SKM-1 treated with dmso at 0.1 percent for 144 hours (cell line): ENCODE measurements around the gene CABYR.
"Not testable (repeated sequence)": the region's sequence is repeated elsewhere in the genome, so short reads cannot be mapped to it uniquely, and the experiment has no call there.

Experiments used
- DNase-seq: peaks from one replicate; lab custom pipeline; 2025; ENCODE audit not compliant: unreplicated experiment; lab: John Stamatoyannopoulos, UW

Gene CABYR

DNA sequence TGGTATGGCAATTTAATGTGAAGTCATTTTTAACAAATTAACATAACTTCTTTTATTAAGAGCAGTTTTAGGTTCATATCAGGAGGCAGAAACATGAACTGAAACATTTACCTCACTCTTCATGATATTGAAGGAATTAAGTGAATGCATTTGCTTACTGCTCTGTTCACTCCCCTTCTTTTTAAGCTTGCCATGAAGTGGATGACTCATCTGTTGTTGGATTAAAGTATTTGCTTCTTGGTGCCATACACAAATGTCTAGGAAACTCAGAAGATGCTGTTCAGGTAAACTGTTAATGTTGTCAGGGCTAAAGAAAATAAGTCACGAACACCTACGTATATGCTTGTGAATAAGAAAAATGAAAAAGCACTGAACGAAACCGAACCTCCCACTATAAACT, 10.2 kb upstream of the CABYR start:
- DNase-seq = no peak

DNA sequence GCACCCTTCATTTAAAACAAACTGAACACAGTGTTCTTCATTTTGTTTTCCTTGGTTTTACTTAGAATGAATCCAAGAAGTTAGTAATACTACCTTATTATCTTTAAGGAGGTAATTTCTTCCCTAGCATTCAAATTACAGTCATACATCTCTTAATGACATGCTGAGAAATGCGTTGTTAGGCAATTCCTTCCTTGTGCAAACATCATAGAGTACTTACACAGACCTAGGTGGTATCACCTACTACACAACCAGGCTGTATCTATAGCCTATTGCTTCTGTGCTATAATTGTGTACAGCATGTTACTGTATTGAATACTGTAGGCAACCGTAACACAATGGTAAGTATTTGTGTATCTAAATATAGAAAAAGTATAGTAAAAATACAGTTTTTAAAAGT, 8.4 kb upstream of the CABYR start:
- no peak for DNase-seq

DNA sequence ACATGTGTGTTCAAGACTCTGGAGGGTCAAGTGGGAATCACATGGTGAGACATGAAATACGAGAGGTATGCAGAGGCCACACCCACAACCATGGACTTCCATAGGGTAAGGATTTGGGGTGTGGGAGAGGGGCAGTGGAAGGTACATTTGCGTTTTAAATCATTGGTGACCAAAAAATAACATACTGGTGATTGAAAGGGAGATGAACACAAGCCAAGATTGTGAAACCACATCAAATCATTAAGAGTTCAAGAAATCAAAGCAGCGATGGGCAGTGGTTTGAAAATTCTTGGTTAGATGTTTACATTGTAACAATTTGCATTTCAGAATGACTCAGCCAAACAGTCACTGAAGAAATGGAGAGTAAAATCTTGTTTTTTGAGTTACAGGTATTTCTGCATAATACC, 1.9 kb upstream of the CABYR start:
- no peak for DNase-seq

DNA sequence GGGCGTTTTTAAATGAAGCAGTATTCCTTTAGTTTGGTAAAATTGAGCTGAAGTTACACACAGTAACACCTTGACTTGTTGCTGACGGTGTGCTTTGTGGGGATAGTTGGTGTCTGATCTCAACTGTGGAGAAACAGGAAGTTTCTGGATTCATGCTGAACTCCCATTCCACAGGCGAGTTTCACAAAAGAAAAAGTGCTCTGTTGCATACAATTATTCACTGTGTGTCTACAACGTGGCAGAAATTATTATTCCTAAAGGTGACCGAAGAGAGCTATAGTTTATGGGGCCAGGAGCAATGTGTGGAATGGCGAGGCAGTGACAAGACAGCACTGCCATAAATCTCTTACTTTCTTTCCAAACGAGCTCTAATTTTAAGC, 463 bp upstream of the CABYR start:
- DNase-seq = no peak

DNA sequence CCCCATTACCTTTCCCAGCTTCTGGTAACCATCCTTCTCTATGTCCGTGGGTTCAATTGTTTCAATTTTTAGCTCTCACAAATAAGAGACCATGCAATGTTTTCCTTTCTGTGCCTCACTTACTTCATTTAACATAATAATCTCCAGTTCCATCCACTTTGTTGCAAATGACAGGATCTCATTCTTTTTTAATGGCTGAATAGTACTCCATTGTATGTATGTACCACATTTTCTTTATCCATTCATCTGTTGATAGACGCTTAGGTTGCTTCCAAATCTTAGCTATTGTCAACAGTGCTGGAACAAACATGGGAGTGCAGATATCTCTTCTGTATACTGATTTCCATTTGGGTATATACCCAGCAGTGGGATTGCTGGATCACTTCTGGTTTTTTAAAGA, 1.8 kb downstream of the CABYR start:
- DNase-seq = no peak

DNA sequence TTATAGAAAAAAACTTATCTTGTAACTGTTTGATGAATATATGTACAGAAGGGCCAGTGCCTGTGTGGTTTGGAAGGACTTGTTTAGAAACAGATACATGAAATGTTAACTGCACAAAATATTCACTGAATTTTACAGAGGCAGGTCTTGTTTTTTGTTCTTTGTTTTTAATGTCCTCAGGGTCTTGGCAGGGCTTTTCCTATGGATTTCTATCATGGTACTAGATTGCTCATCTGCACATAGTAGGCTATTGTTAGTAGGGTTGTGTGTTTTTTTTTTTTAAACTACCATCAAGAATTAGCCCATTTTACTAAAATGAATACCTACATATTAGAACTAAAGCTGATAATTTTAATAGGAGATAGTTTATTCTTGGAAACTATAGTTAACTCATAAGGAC, 3.5 kb downstream of the CABYR start:
- DNase-seq = no peak

DNA sequence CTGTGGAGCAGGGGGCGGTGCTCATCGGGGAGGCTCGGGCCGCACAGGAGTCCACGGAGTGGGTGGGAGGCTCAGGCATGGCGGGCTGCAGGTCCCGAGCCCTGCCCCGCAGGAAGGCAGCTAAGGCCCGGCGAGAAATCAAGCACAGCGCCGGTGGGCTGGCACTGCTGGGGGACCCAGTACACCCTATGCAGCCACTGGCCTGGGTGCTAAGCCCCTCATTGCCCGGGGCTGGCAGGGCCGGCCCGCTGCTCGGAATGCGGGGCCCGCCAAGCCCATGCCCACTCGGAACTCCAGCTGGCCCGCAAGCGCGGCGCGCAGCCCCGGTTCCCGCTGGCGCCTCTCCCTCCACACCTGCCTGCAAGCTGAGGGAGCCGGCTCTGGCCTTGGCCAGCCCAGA, 10.7 kb downstream of the CABYR start:
- DNase-seq = not testable (repeated sequence)

DNA sequence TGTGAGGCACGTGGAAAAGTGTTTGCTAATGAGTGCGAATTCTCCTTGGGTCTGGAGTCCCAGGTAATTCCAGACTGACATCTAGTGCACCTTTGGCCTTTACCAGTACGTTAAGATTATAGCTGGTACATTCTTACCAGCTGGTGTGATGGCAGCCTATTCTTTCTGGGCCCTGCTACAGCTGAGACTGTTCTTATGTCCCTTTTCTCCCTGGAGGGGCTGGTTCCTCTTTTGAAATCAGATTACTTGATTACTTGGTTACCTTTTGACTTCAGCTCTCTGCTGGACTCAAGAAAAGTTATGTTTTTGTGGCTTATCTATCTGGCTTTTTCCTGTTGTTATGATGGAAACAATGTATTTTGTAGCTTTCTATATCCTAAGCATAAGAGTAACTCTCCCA, 14.5 kb downstream of the CABYR start:
- DNase-seq = no peak

DNA sequence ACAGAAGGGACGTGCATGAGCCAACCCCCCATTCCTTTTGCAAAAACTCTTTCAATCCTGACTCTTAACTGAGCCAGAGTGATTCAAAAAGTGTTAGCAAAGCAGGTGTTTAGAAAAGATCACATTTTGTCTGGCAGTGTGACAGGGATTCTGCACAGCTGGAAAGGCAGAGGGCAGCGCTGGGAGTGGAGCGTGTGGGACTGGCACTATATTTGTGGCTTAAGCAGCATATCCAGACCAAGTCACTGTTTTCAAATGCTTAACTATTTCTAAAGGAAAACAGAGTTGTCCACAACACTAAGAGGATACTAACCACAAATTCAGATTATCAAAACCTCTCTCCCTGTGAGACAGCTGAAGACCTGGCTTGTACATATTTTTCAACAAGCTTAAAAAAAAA, 19.0 kb downstream of the CABYR start:
- no peak for DNase-seq

DNA sequence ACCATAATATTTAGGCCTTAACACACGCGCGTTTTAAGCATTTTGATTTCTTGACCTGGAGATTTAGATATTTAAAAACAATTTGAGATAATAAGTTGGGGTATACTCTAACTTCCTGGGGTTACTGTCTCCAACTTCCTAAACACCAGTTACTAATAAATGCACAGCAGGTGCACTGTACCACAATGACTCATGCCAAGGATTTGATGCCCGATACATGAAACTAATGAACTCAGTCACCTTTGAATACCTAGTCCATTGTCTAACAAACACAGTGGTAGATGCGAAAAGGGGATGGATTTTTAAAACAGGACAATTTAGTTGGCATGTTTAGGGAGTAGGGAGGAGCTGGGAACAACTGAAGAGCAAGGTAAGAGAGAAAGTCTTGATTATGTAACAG, 21.2 kb downstream of the CABYR start:
- no peak for DNase-seq

DNA sequence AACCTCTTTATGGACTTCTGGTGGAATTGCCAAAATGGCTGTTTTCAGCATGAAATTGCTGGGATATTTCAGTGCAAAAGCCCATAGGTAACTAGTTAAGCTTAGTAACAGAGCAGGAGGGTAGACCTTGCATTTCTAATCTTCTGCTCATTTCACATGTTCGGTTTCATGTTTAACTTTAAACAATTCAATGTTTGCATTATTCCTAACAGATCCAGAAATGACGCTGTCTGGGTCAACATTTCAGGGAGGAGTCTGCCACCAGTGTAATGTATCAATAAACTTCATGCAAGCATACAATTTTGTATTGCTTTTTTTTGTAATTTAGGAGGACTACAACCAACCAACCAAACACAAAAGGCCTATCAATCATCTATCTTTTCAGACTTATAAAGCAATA, 22.4 kb downstream of the CABYR start:
- DNase-seq = no peak

DNA sequence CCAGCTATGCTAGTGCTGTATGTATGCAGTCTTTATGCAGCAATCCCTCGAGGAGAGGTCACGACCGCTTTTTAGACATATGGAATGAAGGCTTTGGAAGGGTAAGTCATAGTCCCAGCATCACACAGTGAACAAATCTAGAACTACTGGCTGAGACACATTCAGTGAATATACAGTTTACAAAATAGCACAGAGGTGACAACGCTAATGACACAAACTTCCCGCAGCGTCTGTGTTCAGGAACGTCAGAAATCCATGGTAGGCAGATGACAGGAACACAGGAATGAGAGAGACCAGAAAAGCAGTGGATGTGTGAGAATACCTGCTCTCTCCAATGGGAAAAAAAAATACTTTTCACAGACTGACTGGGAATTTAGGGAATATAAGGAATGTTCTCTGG, 29.6 kb downstream of the CABYR start:
- DNase-seq = no peak

DNA sequence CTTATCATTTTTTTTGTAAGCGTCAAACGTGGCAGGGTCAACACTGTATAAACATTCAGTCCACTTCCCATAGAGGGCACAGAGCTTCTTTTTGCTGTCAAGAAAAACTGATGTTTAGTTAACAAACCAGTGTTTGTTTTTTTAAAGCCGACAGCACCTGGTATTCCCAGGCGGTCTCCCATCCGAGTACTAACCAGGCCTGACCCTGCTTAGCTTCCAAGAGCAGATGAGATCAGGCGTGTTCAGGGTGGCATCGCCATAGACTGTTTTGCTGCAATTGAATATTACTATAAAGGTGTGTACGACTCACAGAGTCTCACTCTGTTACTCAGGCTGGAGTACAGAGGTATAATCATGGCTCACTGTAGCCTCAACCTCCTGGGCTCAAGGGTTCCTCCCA, 31.5 kb downstream of the CABYR start:
- no peak for DNase-seq

DNA sequence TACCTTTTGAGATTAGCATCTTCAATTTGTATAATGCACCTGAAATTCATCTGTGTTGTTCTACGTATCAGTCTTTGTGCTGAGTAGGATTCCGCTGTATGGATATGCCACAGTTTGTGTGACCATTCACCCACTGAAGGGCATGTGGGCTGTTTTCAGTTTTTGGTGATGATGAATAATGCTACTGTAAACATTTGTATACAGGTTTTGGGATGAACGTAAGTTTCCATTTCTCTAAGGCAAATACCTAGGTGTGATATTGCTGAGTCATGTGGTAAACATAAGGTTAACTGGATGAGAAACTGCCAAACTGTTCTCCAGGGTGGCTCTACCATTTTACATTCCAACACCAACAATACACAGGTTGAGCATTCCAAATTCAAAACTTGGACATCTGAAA, 35.1 kb downstream of the CABYR start:
- no peak for DNase-seq

DNA sequence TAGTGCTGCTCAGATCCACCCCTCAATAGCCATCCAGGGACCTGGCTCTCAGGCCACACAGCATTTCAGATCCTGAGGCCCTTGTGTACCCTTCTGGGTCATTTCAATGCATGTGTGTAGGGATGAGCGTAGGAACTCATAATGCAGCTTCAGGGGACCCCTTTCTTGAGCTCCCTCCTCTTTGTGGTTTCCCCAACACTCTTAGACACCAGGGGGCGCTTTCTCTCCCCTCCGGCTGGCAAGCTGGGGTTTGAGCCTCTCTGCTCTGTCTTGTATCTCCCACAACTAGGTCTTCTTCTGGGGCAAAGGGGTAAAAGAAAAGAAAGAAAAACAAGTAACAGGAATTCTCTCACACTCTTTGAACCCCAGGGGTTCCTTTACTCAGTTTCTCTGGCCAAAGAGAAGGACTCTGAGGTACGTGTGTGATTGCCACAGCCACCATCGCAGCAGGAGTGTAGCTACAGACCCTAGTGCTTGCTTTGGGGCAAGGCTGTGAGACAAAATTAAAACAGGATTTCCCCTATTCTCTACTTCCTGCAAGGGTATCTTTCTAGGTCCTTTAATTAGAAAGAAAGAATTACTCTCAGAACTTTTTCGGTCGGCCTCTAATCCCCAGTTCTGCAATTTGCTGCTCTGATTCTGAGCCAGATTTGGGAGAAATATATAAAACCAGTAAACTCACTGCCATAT, 38.0 kb downstream of the CABYR start:
- peak; percentile 20 for DNase-seq

DNA sequence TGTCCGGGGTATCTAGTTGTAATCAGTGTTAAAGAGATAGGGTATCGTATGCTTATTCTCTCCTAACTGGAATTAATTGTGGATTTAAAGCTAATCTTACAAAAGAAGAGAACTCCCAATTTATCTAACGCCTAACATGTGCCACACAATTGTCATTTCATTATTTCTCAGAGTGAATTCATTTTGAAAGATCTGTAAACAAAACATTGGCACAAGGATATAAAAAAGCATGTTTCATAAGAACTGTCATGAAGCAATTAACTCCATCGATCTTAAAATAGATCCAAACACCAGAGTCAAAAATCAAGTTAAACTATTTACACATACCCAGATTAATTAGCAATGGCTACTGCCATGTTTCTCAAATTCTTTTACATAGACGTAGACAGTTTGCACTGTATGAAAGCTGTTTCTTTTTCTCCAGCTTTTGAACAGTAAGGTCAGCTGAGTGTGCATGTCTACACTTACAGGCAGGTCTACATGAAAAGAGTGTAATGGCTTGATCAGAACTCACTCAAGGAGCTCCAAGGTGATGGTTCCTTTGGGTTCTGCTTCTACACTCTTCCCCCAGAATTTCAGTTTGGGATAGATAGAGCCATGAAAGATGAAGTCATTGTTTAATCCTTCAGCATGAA, 38.8 kb downstream of the CABYR start:
- no peak for DNase-seq

DNA sequence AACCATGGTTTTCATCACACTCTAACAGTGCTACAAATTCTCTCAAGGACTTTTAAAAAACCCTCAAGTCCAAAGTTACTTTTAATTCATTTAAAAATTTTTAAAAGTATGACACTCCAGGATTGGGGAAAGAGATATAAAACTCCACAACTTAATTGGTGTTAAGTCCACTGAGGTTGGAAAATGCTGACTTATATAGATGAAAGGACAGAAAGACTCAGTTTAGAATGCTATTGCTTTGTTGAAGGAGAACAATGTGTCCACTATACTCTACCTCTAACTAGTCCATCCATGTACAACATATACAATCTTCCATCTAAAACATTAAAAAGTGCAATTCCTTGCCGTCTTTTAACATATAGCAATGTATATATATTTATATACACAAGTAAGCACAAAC, 41.2 kb downstream of the CABYR start:
- DNase-seq = no peak

DNA sequence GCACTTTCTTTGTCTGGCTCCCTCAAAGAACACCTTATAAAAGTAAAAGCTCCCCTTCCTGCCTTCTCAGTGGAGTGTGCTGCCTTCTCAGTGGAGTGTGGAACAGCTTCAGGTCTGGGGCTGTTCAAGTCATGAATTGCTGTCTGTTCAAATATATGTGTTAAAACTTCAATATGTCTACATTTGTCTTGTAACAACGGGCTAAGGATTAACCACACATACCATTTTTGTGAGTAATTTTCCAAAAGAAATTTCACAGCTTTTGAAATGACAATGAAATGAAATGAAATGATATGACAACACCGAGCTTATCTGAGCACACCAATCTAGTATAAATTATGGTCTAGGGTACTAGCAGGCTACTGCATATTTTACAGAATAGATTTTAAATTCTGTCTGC, 42.9 kb downstream of the CABYR start:
- no peak for DNase-seq

DNA sequence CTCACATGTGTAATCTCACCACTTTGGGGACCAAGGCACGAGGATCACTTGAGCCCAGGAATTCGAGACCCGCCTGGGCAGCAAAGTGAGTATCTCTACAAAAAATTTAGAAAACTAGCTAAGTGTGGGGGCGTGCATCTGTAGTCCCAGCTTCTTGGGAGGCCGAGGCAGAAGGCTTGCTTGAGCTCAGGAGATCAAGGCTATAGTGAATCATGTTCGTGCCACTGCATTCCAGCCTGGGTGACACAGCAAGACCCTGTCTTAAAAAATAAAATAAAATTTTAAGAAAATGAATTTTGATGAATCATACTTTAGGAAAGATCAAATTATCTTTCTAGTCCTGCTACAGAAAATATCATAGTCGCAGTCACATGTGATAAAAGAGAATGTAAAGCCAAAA, 46.9 kb downstream of the CABYR start:
- DNase-seq = no peak

DNA sequence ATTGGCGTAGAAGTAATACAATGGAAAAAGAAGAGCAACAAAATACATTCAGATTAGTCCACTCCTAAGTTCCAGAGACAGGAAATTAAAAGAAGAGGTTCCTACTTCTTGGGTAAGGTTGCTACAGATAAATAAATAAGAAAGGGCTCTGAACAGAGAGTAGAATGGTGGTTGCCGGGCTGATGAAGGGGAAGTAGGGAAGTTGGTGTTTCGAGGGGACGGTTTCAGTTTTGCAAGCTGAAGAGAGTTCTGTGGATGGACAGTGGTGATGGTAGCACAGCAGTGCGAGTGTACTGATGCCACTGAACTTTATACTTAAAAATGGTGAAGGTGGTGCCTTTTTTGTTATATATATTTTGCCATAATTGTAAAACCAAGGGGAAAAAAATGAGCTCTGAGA, 48.2 kb downstream of the CABYR start:
- no peak for DNase-seq

DNA sequence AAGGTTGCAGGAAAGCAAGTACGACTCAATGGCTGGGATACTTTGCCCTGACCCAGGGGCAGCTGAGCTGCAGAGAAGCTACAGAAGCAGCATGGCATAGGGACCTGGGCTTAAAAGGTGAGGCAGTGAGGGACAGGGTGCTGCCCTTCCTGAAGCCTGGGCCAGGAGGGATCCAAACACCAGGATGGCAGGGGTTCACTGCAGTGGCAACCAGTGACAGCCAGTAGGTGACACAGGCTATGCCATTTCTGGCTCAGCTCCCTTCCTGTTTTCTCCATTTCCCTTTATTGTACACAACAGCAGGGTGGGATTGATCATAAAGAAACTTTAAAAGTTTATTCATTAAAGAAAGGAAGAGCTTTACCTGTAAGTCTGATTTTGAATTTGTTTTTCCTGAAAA, 48.8 kb downstream of the CABYR start:
- DNase-seq = no peak

DNA sequence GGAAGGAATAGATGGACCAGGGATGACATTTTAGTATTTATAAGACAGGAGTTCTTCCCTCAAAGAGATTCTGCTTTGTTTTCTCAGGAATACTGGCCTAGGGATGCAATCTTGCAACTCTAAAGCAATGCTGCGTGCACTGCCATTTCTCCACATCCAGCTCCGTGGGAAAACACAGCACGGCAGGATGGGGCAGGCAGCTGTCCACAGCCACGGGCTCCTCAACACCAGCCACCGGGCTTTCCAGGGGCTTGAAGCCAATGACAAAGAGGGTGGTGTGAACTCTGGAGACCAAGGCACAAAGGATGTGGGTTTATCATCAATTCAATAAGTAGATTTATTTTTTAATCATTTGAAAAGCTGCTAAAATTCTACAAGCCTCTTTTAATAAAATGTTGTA, 49.3 kb downstream of the CABYR start:
- DNase-seq = no peak

DNA sequence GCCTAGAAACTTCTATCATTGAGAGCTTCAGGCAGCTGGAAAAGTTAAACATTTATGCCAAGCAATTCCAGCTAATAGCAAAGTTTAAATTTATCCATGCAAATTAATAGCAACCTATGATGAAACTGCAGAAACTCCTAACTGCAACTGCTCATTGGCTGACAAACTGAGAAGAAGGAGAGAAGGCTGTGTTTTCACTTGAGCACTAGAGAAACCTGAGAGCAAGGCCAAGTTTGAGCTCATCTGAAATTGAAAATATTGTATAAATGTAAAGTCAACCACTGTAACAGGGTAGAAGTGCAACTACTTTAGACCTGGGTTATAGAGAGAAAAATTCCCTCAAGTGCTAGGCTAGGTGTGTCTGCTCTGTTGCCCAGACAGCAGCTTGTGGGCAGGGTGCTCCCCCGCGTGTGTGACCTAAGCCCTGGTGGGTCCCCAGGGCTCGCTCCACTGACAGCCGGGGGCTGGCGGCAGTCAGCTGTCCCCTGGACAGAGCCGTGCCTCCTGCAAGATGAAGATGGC, 50.2 kb downstream of the CABYR start:
- DNase-seq = no peak
